Activated CD4-positive, CD25-positive, alpha-beta regulatory T cell treated with anti-CD3 and anti-CD28 coated beads, Interleukin-2, amount 50 U/mL, for 16 hours (primary cell): ENCODE measurements around the gene C19orf33.

Experiments
- DNase-seq: peaks from one replicate; pipeline ENCODE4 v3.0.0-alpha.2; 2020; ENCODE audit warnings: low read depth, low spot score

C19orf33 gene

GRCh38 chr19:38280030-38280921 is 23.8 kb upstream of the C19orf33 start:
- DNase-seq = no peak

- DNase-seq = no peak
Observed at GRCh38 chr19:38281811-38282566, 22.1 kb upstream of the C19orf33 start.

GRCh38 chr19:38283271-38283670 is 20.8 kb upstream of the C19orf33 start:
- DNase-seq = no peak

DNA sequence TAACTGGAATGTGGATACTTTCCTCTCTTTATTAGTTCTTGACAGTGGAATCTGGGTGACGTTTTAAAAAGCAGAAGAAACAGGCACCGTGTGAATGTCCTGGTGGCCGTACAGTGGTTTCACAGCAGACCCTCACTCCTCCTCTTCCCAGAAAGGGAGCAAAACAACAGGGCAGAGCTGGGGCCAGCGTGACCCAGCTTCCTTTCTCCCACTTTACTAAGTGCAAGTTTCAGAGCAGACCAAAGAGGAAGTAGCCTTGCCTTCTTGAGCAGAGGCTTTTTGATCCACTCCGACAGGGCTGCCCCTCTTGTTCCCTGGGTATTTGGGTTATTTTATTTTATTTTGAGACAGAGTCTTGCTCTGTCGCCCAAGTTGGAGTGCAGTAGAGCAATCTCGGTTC is 19.6 kb upstream of the C19orf33 start:
- no peak for DNase-seq

DNA sequence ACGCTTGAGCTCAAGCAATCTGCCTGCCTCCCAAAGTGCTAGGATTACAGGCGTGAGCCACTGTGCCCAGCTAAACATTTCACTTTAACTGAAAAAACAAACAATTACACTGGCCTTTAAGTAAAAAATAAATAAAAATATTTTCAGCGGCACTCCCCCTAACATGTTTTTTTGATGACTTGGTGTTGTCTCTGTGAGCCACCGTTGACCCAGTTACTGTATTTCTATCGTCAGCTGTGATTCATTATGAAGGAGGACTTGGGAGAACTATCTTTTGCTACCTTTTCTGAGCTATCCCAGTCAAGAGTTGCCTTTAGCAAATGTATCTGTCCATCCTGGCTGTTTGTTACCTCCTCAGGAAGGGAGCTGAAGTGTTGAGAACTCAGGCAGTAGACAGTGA is 18.5 kb upstream of the C19orf33 start:
- DNase-seq = no peak

DNA sequence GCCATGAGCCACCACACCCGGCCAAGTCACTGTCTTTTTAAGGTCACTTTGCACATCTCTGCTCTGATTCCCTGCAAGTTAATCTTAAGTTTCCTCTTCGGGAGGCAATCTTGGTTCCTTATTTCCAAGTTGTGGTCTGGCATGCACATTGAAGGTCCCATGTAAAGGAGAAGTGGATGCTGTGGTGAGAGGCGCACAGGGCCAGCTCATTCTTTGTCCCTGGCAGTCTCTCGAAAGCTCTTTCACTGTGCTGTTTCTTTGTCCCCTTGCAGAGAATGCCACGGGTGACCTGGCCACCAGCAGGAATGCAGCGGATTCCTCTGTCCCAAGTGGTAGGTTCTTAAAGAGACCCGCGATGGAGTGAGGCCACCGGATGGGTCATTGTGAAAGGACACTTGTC is 16.4 kb upstream of the C19orf33 start:
- DNase-seq = no peak

- no peak for DNase-seq
Observed at GRCh38 chr19:38288123-38288855, 15.8 kb upstream of the C19orf33 start.

DNA sequence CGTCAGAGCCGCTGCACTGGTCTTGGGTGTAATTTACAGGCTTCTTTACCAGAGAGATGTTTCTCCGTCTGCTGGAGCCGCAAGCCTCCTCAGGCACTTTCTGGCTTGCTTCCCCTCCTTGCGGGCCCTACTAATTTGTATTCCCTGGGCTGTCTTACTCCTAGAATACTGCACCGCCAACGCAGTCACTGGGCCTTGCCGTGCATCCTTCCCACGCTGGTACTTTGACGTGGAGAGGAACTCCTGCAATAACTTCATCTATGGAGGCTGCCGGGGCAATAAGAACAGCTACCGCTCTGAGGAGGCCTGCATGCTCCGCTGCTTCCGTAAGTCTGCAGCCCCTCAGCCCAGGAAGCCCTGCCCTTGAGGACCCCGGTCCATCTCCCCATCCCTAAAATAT is 14.1 kb upstream of the C19orf33 start:
- DNase-seq = no peak

- DNase-seq = no peak
Observed at GRCh38 chr19:38290631-38291147, 13.4 kb upstream of the C19orf33 start.

DNA sequence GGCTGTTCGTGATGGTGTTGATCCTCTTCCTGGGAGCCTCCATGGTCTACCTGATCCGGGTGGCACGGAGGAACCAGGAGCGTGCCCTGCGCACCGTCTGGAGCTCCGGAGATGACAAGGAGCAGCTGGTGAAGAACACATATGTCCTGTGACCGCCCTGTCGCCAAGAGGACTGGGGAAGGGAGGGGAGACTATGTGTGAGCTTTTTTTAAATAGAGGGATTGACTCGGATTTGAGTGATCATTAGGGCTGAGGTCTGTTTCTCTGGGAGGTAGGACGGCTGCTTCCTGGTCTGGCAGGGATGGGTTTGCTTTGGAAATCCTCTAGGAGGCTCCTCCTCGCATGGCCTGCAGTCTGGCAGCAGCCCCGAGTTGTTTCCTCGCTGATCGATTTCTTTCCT is 12.2 kb upstream of the C19orf33 start:
- no peak for DNase-seq

- DNase-seq = no peak
Observed at GRCh38 chr19:38293281-38293680, 10.8 kb upstream of the C19orf33 start.

DNA sequence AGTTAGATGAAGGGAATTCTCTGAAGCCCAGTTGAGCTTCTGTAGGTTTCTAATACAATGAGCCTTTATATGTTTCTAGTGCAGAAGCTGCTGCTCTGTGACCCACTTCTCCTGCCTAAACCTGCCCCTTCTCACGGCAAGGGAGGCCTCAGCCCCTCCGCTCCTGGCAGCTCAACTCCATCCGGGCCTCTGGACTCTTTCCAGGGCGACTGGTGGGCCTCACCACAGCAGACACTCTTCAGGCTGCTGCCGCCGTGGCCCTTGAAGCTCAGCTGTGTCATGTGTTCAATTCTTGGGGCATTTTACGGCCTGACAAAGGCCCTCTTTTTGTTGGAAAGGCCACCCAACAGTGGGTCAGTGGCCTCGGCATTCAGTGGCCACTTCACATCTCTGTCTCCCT is 10.0 kb upstream of the C19orf33 start:
- DNase-seq = no peak

- no peak for DNase-seq
Observed at GRCh38 chr19:38298821-38299680, 5.0 kb upstream of the C19orf33 start.

GRCh38 chr19:38304352-38304865 is 358 bp downstream of the C19orf33 start:
- DNase-seq = no peak

GRCh38 chr19:38304866-38305429 is 897 bp downstream of the C19orf33 start:
- no peak for DNase-seq

- DNase-seq = no peak
Observed at GRCh38 chr19:38306236-38306635, 2.2 kb downstream of the C19orf33 start.

- no peak for DNase-seq
Observed at GRCh38 chr19:38307076-38307475, 3.0 kb downstream of the C19orf33 start.

DNA sequence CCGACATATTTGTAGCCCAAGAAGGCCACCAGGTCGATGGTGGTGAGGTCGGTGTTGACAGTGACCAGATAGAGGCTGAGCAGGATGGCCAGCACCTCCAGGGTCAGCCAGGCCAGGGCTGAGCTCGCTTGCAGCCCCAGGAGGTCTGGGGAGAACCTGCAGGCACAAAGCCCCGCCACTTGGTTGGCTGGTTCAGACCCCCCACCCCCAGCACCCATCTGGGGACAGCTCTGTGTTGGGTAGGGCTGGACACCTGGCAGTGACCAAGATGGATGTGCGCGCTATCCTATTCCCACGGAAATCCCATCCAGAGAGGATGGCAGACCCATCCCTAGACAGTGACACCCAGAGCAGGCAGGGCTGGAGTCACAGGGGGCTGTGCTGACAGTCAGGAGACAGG is 3.5 kb downstream of the C19orf33 start:
- no peak for DNase-seq

DNA sequence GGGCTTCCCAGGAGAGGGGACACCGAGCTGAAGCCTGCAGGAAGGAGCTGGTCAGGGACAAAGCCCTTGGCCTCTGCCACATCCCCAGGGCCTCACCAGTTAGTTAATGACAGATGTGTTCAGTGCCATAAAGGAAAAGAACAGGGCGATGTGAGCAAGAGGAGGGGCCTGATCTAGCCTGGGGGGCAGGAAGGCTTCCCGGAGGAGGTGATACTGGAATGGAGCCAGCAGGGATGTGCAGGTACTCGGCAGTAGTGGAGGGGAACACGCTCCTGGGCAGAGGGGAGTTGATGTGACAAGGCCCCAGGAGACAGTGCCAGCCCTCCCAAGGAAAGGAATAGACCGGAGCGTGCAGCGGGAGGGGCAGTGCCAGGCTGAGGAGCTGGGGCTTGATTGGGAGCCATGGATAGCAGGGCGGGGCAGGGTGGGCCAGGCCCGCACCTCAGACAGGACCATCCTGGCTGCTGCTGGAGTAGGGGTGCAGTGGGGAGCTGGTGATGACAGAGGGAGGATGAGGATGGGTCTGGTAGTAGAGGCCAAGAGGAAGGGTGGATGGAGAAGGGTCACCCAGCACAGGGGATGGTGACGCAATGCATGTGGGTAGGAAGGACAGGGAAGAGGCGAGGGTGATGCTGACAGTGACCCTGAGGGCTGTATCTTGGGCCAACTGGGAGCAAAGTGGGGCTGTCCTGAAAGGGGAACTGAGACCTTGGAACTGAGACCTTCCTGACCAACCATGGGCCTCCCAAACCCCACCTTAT is 4.1 kb downstream of the C19orf33 start:
- DNase-seq = no peak
